ENCODE results near the gene TBC1D1. TPM values are rescaled to one million over a fixed set of nuclear protein-coding genes. Genes with fewer than 3 reads are reported as not detected.

Gene TBC1D1
- total RNA-seq, 1 donor from 2014 or later: 54.5 TPM

GRCh38 chr4:37867102-37867501, 23.8 kb upstream of the TBC1D1 start:
- peaks cover 6% of the 10 kb centered on the region for H3K4me1 Mint-ChIP-seq (ENCODE audit: low read depth, unreplicated experiment)
- no peaks in the 10 kb centered on the region for H4K20me1 ChIP-seq (ENCODE audit: insufficient read depth, low read length)

GRCh38 chr4:37868238-37868637, 22.6 kb upstream of the TBC1D1 start:
- Mint-ChIP-seq H3K27me3 (ENCODE audit: low read depth, unreplicated experiment) (no peaks in the 10 kb centered on the region), H3K4me1 (ENCODE audit: low read depth, unreplicated experiment) (peaks cover 6% of the 10 kb centered on the region), H3K36me3 (ENCODE audit: low read depth, unreplicated experiment) (peaks cover 5% of the 10 kb centered on the region), H3K9me3 (ENCODE audit: unreplicated experiment) (no peaks in the 10 kb centered on the region), H3K4me3 (ENCODE audit: unreplicated experiment) (no peak overlapping the region), H3K27ac (ENCODE audit: unreplicated experiment) (no peak overlapping the region)
- no peak overlapping the region for H3K9ac ChIP-seq (ENCODE audit: low read length)
- FAIRE-seq (no peak), DNase-seq (ENCODE audit: low read depth) (no peak)
- no peaks in the 10 kb centered on the region for H3K79me2 ChIP-seq (ENCODE audit: insufficient read depth, low read length)
- H3K36me3 ChIP-seq (ENCODE audit: insufficient read depth, low read length): no peaks in the 10 kb centered on the region
- TF ChIP-seq CTCF (IDR thresholded peaks at IDR 0.05; ENCODE audit: insufficient read depth, low read depth, low read length) (no peak), EZH2 (IDR thresholded peaks at IDR 0.05; ENCODE audit: insufficient read depth, low read length) (no peak)
- peaks cover 6% of the 10 kb centered on the region for H3K4me1 ChIP-seq (ENCODE audit: insufficient read depth, low read length)
- H3K27ac ChIP-seq (ENCODE audit: low read depth, low read length): no peak overlapping the region
- no peak overlapping the region for H2AFZ ChIP-seq (ENCODE audit: low read depth, low read length)
- no peak overlapping the region for H3K4me2 ChIP-seq (ENCODE audit: low read length)
- H3K27me3 ChIP-seq (ENCODE audit: insufficient read depth, low read length): no peaks in the 10 kb centered on the region
- no peak overlapping the region for H3K4me3 ChIP-seq (ENCODE audit: insufficient read depth, low read depth, low read length)
- no peaks in the 10 kb centered on the region for H4K20me1 ChIP-seq (ENCODE audit: insufficient read depth, low read length)
- no peaks in the 10 kb centered on the region for H3K9me3 ChIP-seq (ENCODE audit: insufficient read depth, low read depth, low read length)

More at GRCh38 chr4:37867102-37867501, 23.8 kb upstream of the TBC1D1 start:
- no peaks in the 10 kb centered on the region for H3K9me3 ChIP-seq (ENCODE audit: insufficient read depth, low read depth, low read length)
- peaks cover 7% of the 10 kb centered on the region for H3K36me3 ChIP-seq (ENCODE audit: insufficient read depth, low read length)
- no peak for FAIRE-seq
- no peaks in the 10 kb centered on the region for H3K27me3 ChIP-seq (ENCODE audit: insufficient read depth, low read length)
- H3K9ac ChIP-seq (ENCODE audit: low read length): no peak overlapping the region
- no peak overlapping the region for H2AFZ ChIP-seq (ENCODE audit: low read depth, low read length)
- Mint-ChIP-seq H3K36me3 (ENCODE audit: low read depth, unreplicated experiment) (peaks cover 6% of the 10 kb centered on the region), H3K9me3 (ENCODE audit: unreplicated experiment) (no peaks in the 10 kb centered on the region), H3K27ac (ENCODE audit: unreplicated experiment) (no peak overlapping the region), H3K27me3 (ENCODE audit: low read depth, unreplicated experiment) (no peaks in the 10 kb centered on the region), H3K4me3 (ENCODE audit: unreplicated experiment) (no peak overlapping the region)
- no peak overlapping the region for H3K4me2 ChIP-seq (ENCODE audit: low read length)
- DNase-seq (ENCODE audit: low read depth): no peak
- TF ChIP-seq CTCF (IDR thresholded peaks at IDR 0.05; ENCODE audit: insufficient read depth, low read depth, low read length): no peak
- no peak for TF ChIP-seq EZH2 (IDR thresholded peaks at IDR 0.05; ENCODE audit: insufficient read depth, low read length)
- H3K27ac ChIP-seq (ENCODE audit: low read depth, low read length): no peak overlapping the region
- H3K79me2 ChIP-seq (ENCODE audit: insufficient read depth, low read length): no peaks in the 10 kb centered on the region
- H3K4me3 ChIP-seq (ENCODE audit: insufficient read depth, low read depth, low read length): no peak overlapping the region
- peaks cover 5% of the 10 kb centered on the region for H3K4me1 ChIP-seq (ENCODE audit: insufficient read depth, low read length)

GRCh38 chr4:37872310-37872988, 18.4 kb upstream of the TBC1D1 start:
- H2AFZ ChIP-seq (ENCODE audit: low read depth, low read length): no peak overlapping the region
- Mint-ChIP-seq H3K4me1 (ENCODE audit: low read depth, unreplicated experiment) (no peaks in the 10 kb centered on the region), H3K9me3 (ENCODE audit: unreplicated experiment) (no peaks in the 10 kb centered on the region), H3K4me3 (ENCODE audit: unreplicated experiment) (no peak overlapping the region), H3K27ac (ENCODE audit: unreplicated experiment) (no peak overlapping the region), H3K36me3 (ENCODE audit: low read depth, unreplicated experiment) (no peaks in the 10 kb centered on the region), H3K27me3 (ENCODE audit: low read depth, unreplicated experiment) (no peaks in the 10 kb centered on the region)
- H3K27ac ChIP-seq (ENCODE audit: low read depth, low read length): no peak overlapping the region
- no peak overlapping the region for H3K4me2 ChIP-seq (ENCODE audit: low read length)
- no peak for DNase-seq (ENCODE audit: low read depth)
- no peak overlapping the region for H3K4me3 ChIP-seq (ENCODE audit: insufficient read depth, low read depth, low read length)
- H3K9me3 ChIP-seq (ENCODE audit: insufficient read depth, low read depth, low read length): no peaks in the 10 kb centered on the region
- H3K27me3 ChIP-seq (ENCODE audit: insufficient read depth, low read length): no peaks in the 10 kb centered on the region
- no peak overlapping the region for H3K9ac ChIP-seq (ENCODE audit: low read length)
- no peaks in the 10 kb centered on the region for H3K79me2 ChIP-seq (ENCODE audit: insufficient read depth, low read length)
- no peaks in the 10 kb centered on the region for H4K20me1 ChIP-seq (ENCODE audit: insufficient read depth, low read length)
- FAIRE-seq: no peak
- peaks cover 3% of the 10 kb centered on the region for H3K4me1 ChIP-seq (ENCODE audit: insufficient read depth, low read length)
- H3K36me3 ChIP-seq (ENCODE audit: insufficient read depth, low read length): no peaks in the 10 kb centered on the region
- TF ChIP-seq CTCF (IDR thresholded peaks at IDR 0.05; ENCODE audit: insufficient read depth, low read depth, low read length) (no peak), EZH2 (IDR thresholded peaks at IDR 0.05; ENCODE audit: insufficient read depth, low read length) (no peak)

All from astrocyte (in vitro differentiated cells and primary cell).